NCI-H187 (cell line): Measurements from ENCODE around the gene ZNRF3.
A peak's percentile ranks its signal among the peaks of the same experiment; 100 is the strongest.
"Not testable (repeated sequence)": the region's sequence is repeated elsewhere in the genome, so short reads cannot be mapped to it uniquely, and the experiment has no call there.

Experiments
- DNase-seq, 2 experiments: peaks; one replicate each; lab custom pipeline; 2025; lab: John Stamatoyannopoulos, UW

Gene ZNRF3

DNA sequence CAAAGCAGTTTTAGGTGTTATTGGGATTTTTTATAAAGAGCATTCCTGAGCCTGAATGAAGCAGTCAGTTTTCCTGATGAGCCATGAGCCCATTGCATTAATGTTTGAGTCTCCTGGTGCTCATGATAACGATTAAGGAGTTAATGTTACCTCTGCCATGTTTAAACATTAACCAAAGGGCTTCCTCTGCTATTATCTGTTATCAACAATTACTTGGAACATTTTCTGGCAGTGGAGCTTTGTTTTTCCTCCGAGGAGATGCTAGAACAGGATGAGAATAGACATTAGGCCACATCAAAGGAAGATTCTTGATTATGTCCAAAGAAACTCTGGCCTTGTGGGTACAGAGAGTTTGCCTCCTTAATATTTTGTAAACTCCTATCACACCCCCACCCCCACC, 49.9 kb downstream of the ZNRF3 start:
- no peak for DNase-seq

DNA sequence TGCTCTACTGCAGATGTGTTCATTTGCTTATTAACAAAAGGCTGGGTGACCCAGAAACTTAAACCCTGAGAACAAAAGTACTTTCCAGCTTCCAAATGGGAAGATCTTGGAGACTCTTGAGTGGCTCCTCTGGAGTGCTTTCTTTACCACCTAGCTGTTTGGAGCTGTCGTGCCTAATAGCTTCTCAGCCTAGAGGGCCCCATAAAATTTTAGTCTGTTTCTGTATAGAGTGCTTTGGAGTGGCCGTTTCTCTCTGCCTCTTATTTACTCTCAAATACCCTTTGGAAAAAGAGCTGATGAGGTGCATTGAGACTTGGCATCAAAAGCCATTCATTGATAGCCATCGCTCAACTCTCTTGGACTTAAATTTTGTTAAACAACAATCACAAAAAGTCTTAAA, 50.7 kb downstream of the ZNRF3 start:
- DNase-seq = peak; percentile 32 to 56

DNA sequence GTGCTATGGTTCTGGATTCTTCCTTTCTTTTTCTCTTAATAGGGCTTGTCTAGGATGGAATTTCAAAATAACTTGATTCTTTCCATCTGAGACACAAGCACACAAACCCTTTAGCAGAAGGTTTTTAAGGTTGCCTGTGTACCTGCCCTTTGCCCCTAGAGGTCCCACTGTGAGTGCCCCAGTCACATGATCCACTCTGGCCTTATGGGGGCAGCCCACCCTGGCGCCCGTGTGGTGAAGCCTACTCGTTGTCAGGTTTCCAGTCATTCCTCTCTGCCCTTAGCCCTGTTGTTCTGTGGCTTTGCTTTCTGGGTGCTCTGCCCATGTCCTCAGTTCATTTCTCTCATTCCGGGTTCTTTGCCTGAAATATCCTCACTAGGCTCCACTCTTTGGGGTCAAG, 51.8 kb downstream of the ZNRF3 start:
- no peak for DNase-seq

DNA sequence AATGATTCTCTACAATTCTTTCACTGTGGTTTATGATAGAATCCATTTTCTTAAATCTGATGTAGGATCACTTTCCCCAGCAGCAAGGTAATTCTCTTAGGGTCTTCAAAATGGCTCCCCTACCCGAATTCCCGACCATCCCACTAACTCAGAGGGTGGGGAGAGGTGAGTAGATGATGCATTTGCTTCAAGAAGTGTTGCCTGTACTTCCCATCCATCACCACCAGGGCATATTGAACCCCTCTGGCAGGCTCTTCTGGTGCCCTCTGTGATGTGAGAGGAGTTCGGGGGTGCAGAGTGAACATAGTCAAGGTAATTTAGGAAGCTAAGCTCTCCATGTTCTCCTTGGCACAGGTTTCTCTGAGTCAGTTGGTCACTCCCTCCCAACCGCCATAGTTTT, 52.3 kb downstream of the ZNRF3 start:
- DNase-seq = no peak

DNA sequence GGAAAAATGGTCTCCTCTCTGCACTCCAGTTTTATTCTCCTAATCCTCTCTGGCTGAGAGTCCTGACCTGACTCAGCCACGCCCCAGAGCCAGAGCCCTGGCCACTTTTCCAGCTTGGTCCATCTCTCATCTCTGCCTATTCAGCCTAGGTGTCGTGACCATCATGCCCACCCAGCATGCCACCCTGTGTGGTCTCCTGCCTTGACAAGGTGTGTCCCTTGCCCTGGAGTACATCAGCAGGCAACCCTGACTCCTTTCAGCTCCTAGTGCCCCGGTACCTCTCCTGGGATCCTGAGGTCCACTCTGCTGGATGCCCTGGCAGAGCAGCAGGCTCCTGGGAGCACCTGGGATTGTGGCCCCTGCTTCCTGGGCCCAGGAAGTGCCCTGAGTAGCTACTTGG, 52.8 kb downstream of the ZNRF3 start:
- no peak for DNase-seq

DNA sequence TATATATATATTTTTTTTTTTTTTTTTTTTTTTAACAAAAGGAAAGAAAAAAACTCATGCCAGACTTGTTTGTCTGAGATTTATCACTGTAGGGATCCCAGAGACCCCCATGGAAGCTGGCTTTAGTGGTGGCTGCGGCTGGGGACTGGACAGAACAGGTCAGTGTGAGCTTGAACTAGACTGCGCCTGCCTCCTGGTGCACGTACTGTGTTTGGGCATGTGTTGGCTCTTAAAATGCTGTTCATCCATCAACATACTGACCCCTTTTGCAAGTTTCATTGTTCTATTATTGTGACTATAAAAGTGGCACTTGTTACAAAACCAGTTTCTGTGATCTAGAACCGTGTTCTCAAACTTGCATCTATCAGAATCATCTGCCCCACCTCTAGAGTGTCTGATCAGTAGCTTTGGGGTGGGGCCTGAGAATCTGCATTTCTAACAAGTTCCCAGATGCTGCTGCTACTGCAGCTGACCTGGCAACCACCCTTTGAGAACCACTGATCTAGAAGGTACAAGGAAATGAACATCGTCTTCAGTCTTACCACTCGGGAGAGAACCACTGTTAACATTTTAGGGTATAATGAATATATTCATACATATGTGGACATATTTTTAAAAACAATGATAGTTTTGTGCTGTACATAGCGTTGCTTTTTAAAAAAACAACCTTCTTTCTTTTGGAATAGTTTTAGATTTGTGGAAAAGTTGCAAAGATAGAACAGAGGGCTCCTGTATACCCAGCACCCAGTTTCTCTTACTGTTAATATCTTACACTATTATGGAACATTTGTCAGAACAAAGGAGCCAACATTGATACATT, 54.0 kb downstream of the ZNRF3 start:
- DNase-seq = no peak

DNA sequence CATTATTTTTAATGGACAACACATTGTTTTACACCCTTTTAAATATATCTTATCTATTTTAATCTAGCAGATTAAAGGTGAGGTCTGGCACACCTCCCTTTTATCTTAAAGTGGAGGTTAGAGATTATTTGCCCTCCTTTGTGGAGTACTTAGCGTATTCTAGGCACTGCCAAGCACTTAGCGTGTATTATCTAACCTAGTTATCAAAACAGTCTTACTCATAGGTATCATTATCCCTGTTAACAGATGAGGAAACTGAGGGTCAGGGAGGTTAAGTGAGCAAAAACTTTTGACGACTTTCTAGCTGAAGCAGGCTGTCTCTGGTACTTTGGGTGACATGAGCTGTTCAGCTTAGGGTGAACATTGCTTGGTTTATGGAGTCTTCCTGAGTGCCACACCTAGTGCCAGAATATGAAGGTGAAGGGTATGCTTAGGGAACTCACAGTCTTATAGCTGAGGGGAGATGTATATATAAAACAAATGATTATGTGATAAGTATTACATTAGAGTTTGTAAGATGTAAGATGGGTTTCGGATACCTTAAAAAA, 55.0 kb downstream of the ZNRF3 start:
- DNase-seq = no peak

DNA sequence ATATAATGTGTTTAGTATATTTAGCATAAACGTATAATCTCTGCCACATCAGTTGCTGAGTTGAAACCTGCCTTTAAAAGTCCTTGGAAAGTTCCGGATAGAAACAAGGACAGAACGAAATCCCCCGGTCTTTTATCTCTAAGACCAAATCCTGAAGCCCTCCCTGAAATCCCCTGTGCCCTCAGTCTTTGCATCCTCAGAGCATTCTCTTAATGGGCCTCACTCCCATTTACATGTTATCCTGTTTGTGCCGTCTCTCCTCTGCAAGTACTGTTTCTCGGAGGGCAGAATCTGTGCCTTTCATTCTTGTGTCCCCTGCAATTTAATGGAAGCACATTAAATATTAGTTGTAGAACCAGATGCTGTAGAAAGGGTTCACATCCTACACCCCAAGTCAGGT, 56.0 kb downstream of the ZNRF3 start:
- DNase-seq = no peak

DNA sequence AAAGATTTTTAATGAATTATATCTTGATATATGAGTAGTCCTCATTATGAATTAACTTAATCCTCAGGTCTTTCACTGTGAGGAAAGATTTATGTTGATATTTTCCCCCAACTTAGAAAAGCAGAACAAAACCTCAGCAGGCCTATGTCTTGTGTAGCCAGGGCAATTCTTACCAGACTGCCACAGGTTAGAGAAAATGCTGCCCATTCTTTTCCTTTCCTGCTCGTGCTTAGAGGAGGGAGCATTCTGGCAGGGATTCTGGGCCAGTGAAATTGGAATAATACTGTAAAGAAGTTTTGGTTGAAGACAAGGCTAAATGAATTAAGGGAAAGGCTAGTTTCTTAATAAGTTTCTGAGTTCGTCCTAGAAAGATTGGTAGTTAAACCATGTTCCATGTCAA, 56.6 kb downstream of the ZNRF3 start:
- DNase-seq = no peak

DNA sequence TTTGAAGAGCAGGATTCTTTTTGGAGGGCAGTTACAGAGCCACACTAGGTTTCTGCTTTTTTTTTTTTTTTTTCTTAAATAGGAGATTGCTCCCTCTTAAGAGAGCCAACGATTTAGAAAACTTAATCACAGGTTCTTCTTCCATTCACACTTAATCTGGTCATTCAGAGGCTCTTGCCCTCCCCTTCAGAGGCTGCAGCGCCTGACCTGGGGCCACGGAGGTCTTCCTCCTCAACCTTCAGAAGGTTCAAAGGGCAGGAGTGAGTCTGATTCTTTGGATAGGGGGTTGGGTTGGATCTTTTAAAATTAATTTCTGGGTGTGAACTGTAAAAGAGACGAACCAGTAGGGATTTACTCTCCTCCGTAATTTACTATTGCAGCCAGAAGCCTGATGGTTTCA, 57.1 kb downstream of the ZNRF3 start:
- DNase-seq = no peak

DNA sequence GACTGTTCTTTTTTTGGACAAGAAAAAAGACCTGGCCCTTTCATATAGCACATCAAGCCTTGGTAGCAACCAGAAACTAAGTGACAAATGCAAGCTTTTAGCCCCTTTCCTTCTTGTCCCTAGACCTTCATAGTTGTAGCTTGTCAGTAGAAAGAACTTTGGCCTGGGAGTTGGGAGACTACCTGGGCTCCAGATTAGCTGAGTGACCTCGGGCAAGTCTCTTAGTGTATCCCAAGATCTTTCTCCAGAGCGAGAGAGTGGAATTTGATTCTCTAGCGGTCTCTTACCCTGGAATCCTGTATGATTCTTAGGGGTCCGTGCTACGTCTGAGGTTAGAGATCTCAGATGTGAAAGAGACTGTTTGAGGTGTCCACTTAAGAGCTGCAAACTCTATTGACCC, 59.0 kb downstream of the ZNRF3 start:
- DNase-seq = no peak

DNA sequence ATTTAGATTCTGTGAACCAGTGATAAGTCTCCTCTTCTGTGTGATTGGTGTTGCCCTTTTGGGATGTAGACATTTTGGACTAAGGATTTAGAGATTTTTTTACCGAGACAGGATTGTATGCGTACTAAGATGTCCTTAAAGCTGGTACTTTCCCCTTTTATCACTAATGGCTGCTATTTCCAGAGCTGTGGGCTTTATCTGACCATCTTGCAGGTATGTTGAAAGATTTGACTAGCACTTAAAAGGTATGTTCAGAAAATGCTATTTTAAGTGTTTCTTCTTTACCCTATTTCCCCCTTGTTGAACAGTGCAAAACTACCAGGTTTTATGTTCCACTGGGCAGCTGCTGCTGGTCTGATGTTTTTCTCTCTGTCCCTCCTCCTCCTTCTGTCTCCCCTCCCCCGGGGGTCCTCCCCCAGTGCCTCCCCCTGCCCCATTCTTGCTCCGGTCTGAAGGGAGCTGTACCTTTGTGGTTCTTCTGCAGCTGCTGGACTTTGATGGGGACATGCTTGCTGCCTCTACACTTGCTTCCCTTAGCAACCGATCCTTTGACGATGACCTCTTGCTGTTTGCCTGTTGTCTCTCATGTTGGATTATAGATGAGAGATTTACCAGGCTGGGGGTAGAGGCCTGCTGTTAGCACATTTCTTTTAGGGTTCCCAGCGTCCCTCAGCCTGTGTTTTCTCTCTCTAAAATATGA, 59.6 kb downstream of the ZNRF3 start:
- DNase-seq = no peak

DNA sequence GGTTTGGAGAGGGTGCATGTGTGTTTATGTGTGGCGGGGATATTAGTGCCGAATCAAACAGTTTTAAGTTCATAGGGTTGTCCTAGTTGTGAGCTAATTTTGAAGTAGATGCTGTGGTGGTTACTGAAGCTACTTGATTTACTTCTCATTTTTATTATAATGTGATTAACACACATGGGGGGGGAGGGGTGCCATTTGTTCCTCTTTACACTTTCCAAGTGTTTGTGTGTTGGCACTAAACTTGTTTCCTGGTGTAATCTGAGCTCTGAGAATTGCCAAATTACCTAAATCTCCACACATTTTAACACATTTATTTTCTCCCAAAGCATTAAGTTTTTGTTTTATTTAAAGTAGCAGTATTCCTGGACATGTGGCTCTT, 60.1 kb downstream of the ZNRF3 start:
- no peak for DNase-seq

DNA sequence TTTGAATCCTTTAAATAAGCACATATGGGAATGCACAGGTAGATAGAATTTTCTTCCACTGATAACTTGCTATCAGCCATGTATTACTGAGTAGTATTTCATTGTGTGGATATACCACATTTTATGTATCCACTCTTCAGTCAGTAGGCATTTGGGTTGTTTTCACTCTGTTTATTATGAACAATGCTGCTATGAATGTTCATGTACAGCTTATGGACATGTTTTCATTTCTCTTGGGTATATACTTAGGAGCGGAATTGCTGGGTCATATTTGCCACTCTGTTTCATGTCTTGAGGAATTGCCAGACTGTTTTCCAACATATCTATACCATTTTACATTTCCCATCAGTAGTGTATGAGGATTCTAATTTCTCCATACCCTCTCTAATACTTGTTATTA, 63.8 kb downstream of the ZNRF3 start:
- no peak for DNase-seq

DNA sequence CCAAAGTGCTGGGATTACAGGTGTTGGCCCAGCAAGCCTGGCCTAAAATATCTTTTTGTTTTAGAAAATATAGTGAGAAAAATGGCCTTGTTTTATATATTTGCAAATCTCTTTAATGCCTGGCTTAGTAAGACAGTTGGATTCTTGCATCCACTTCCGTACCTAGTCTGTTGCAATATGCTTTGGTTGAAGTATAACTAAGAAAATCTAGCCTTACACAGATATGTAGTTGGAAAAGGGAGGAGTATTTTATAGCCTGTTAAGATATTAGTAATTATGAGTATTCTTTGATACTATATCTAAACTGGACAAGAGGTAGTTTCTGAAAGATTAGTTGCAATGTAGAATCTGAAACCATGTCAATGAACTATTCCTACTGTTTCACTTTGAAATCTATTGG, 65.1 kb downstream of the ZNRF3 start:
- no peak for DNase-seq

DNA sequence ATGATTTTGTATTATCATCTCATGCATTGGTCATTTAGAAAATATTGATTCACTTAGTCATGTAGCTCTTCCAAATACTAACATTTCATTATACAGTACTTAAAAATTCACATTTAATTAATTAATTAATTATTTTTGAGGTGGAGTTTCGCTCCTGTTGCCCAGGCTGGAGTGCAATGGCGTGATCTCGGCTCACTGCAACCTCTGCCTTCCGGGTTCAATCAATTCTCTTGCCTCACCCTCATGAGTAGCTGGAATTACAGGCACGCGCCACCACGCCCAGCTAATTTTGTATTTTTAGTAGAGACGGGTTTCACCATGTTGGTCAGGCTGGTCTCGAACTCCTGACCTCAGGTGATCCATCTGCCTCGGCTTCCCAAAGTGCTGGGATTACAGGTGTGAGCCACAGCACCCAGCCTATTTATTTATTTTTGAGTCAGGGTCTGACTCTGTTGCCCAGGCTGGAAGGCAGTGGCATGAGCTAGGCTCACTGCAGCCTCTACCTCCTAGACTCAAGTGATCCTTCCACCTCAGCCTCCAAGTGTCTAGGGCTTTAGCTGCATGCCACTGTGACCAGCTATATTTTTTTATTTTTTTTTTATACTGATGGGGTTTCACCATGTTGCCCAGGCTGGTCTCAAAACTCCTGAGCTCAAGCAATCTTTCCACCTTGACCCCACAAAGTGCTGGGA, 65.6 kb downstream of the ZNRF3 start:
- DNase-seq = not testable (repeated sequence)

DNA sequence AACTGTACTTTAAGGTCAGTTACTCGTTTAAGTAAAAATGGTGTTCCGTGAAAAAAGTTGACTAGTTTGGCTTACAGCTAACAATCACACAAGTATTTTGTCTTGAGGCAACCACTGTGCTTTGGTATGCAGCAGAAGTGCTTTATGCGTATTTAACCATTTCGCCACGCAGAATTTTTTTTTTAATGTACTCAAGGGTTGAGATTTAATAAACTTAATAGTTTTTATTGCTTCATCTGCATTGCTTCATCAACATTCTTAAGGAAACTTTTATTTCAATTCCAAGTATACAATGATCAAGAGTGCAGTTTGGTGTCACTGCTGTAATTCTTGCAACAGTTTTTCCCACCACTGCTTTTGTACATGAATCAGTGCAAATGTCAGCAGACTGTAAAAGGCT, 66.4 kb downstream of the ZNRF3 start:
- DNase-seq = no peak

DNA sequence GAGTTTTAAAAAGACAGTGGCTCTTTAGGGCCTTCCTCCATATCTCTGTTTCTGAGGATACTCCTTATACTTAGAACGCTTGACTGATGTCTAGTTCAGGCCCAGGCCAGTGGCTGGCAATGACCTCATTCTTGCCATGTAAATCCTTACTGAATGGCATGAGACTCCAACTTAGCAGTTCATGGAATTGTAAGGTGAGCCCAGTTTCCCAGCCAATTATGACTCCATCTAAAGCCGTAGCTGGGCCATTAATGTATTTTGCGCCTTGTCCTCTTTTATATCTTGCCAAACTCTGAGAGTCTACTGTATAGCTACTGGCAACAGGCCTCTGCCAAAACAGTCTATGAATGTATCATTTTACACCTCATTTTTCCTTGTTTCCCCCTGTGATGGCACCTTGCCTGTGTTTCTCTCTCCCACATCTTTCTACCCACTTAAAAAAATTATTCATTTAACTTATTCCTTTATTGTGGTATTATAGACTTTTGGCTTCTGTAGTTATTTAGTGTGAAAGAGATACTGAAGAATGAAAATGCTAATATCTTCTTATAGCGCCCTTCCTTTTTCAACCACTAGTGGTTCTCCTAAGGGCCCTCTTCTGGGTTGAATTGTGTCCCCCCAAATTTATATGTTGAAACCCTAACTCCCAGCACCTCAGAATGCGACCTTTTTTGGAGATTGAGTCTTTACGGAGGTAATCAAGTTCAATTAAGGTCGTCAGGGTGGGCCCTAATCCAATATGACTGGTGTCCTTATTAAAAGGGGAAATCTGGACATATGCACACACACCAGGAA, 67.4 kb downstream of the ZNRF3 start:
- DNase-seq = no peak

DNA sequence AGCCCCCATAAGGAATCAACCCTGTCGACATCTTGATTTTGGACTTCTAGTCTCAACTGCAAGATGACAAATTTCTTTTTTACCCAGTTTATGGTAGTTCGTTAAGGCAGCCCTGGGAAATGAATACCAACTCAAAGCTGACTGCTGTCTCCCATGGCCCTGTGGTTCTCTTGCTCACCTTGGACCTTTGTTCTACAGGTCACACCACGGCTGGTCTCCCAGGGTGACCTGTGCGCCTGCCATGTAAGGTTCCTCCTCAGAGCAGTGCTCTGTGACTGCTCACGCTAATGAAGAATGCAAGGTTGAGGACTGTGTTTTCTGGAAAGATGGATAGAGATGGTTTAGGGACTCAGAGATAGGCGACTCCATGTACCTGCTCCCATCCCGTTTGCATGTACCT, 68.2 kb downstream of the ZNRF3 start:
- no peak for DNase-seq

DNA sequence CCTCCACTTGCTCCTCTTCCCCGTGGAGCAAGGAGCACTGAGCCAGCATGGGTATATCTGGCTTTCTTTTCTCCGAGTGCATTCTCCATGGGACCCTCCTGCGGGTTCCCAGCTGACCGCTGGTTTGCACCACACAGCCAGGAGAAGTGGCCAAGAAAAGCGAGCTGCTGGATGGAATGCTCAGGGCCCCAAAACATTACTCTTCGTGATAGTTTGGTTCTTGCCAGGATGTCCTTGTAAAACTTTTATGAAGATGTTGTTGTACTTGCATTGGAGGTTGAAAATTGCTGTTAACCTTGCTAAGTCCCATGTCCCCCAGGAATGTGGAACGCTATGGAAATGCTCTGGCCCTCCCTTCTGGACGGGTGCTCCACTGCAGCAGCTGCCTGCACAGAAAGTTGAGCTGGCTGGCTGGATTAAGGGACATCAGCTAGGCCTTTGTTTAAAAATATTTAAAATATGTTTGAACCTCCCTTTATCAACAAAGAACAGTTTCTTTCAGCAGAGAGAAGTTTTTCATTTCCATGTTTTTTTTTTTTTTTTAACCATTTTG, 68.7 kb downstream of the ZNRF3 start:
- DNase-seq = no peak

DNA sequence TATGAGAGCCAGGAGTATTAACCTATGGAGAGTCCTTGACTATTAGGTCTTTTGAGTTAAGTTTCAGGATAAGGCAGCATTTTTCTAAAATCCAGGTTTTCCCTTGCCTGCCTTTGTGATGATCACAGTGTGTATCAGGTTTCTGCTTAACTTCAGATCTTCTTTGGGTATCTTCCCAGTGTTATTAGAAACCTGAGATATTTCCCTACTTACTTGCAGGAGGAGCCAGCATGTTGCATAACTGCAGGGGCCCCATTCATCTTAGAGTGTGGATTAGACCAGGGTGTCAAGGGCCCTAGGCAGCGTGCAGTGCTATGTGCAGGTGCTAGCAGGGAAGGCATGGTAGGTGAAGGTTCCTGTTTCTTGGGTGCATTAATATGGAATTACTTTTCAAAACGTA, 69.5 kb downstream of the ZNRF3 start:
- DNase-seq = no peak

DNA sequence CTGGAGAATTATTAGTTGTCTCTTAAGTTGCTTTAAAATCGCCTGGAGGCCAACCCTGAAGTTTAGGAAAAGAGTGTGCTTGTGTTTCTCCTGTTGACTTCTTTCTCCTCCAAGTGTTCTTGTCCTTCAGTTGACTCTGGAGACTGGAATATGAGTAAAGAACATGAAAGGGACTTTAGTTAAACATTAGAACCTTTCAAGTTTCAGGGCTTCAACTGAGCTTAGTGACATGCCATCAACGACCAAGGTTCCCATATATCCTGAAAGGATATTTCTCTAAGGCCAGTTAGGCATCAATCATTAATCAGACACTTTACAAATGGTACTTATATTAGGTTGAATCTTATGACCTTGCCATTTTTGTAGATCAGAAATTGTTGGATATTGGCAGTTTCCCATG, 70.0 kb downstream of the ZNRF3 start:
- DNase-seq = no peak
